ENCODE measurements around the gene SCGB2A2.

The SCGB2A2 gene

GRCh38 chr11:62269654-62270278 is at the start of gene SCGB2A2:
SCGB2A2 (plus strand) TSS chr11:62270158; CDS start chr11:62270217, 59 bp downstream.
- no peak for DNase-seq

GRCh38 chr11:62221498-62221897 is 48.5 kb upstream of the SCGB2A2 start:
- DNase-seq, result no peak

GRCh38 chr11:62223095-62223494 is 46.9 kb upstream of the SCGB2A2 start:
- DNase-seq, result no peak

DNA sequence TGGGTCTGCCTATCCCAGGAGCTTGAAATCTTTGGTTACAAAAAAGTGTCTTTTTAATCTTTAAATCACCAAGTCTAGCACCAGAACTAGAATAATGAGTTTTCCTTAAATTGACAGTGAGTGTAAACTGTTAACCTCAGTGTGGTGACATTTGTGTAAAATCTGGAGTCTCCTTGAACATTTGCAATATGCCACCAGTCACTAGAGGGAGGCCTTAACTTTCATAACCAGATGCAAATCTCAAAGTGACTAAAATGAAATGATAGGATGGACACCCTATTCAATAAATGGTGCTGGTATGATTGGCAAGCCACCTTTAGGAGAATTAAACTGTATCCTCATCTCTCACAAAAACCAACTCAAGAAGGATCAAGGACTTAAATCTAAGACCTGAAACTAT is 36.2 kb upstream of the SCGB2A2 start:
- DNase-seq, result no peak

DNA sequence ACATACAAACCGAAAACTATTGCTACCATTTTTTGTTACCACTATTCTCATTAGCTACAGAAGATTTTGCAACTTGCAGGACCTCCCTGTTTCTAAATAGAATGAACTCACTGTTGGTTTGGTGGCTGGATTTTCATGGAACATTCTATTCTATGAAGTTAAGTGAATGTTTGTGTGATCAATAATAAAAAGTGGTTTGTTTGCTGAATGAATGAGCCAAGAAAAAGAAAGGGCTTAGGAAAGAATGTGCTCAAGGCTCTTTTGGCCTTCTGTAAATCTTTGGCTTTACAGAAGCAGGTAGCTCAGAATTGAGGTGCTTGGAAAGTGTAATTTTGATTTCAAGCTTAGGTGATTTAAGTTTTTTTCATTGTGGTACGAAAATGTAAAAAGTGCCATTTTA is 33.8 kb upstream of the SCGB2A2 start:
- DNase-seq, result no peak

DNA sequence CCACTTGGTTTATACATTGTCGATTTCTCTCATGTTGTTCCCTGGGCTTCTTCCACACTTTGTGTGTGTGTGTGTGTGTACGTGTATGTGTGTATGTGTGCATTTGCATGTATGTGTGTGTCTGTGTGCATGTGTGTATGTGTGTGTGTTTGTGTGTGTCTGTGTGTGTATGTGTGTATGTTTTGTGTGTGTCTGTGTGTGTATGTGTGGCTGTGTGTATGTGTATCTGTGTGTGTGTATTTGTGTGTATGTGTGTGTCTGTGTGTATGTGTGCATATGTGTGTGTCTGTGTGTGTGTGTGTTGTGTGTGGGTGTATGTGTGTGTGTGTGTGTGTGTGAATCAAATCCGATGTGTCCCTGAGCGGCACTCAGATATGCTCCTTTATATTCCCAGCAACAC is 32.5 kb upstream of the SCGB2A2 start:
- DNase-seq, result no peak

DNA sequence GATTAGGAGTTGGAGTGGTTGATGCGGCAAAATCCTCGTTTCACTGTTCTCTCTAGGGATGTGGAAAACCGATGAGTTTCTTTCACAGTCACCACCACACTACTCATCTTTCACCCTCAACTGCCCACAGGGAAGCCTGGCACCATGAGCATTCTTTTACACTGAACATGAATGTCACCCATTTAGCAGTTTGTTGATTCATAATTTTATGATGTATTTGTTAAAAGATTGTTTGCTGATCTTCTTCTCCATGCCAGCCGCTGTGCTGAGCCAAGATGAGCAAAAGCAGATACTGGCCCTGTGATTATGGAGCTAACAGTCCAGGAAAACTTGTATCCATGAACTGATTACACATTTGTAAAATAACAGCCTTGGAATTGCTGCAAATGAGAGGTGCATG is 31.8 kb upstream of the SCGB2A2 start:
- no peak for DNase-seq

DNA sequence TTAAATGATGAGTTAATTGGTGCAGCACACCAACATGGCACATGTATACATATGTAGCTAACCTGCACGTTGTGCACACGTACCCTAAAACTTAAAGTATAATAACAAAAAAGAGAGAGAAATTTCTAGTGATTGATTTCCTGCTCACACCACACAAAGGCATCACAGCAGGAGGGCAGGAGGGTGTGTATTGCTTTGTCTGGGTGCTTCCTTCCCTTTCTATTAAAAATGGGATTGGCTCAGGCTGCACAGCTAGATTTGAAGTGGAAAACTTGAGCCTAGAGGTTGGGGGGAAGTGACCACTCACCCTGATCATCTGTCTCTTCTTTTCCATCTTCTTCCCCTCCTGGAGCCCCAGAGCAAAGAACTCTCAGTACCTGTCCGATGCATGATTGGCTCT is 28.9 kb upstream of the SCGB2A2 start:
- DNase-seq, result no peak

GRCh38 chr11:62242021-62242420 is 27.9 kb upstream of the SCGB2A2 start, which contains the start of gene SCGB1D2:
SCGB1D2 (plus strand) TSS chr11:62242239; CDS start chr11:62242308, 69 bp downstream.
- DNase-seq, result no peak

DNA sequence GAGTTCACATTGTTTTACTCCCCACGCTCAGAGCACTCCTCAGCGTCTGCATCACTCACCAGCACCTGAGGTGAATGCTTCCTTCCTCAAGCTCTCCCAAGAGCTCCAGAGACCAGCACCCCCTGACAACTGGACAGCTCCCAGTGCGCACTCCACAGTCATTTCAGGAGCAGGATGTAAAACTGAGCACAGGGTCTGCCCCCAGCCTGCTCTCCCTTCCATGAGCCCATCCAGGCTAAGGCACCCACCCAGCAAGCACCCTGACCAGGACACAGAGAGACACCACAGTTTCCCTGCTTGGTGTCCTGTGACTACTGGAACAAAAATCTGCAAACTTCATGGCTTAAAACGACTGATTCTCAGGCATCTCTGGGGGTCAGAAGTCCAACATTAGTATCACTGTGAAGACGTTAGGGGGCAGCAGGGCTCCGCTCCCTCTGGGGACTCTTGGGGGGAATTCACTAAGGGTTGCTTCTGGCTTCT is 24.6 kb upstream of the SCGB2A2 start:
- DNase-seq, result no peak

- DNase-seq, result no peak
These were observed 18.3 kb upstream of the SCGB2A2 start for GRCh38 chr11:62251698-62252097.

DNA sequence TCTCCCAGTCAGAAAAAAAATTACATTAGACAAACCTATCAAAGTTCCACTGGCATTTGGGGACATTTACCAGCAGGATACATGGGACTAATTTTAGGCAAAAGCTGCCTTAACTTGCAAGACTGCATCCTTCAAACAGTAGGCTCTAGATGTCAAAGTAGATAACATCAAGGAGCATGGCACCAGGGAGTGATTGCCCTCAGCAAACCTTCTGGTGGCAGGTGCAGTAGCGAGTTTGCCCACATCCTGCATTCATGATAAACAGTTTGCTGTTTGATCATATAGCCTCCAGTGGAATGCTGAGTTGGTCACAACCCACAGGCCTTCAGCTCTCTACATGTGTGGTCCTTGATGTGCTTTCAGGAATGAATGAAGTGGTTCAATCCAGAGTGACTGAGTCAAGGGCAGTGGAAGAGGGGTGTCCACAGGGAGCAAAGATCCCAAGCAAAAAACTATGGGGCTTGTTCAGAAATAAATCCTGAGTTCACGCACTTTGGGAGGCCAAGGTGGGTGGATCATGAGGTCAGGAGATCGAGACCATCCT is 15.9 kb upstream of the SCGB2A2 start:
- no peak for DNase-seq

GRCh38 chr11:62256281-62256680 is 13.7 kb upstream of the SCGB2A2 start:
- no peak for DNase-seq

GRCh38 chr11:62260261-62260953 is 9.6 kb upstream of the SCGB2A2 start:
- DNase-seq, result no peak

GRCh38 chr11:62264004-62264403 is 6.0 kb upstream of the SCGB2A2 start:
- no peak for DNase-seq

DNA sequence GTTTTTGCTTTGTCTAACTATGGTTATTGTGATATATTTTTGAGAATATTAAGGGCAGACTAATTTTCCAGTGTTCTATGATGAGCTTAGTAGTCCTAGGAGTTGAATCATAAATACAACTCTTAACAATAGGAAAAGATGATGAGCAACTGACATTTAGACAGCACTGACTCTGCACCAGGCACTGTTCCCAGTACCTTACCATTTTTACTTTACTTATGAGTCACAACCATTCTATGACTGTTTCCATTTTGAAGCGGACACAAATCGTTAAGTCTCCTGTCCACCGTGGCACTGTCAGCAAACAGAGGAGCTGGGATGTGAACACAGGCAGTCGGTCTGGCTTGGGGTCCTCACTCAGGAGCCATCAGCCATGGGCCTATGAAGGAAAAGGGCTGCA is 3.4 kb upstream of the SCGB2A2 start:
- DNase-seq, result no peak

GRCh38 chr11:62267050-62267449 is 2.9 kb upstream of the SCGB2A2 start:
- no peak for DNase-seq

DNA sequence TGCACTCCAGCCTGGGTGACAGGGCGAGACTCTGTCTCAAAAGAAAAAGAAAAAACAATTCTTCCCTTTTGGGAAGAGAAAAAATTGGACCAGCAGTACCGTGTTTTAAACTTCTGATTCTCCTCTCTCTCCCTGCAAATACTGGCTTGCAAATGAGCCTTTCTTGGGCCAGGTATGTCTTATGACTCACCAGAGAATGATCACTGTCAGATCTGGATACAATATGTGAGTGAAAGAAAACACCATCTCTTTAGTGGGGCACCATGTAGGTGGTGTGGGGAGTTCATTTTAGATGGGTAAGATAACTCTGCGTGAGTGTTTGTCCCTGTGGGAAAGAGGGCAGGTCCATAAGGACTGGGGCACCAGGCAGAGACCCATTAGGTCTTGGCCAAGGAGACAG is 2.4 kb upstream of the SCGB2A2 start:
- no peak for DNase-seq

- no peak for DNase-seq
These were observed 3.3 kb downstream of the SCGB2A2 start for GRCh38 chr11:62273284-62273683.

DNA sequence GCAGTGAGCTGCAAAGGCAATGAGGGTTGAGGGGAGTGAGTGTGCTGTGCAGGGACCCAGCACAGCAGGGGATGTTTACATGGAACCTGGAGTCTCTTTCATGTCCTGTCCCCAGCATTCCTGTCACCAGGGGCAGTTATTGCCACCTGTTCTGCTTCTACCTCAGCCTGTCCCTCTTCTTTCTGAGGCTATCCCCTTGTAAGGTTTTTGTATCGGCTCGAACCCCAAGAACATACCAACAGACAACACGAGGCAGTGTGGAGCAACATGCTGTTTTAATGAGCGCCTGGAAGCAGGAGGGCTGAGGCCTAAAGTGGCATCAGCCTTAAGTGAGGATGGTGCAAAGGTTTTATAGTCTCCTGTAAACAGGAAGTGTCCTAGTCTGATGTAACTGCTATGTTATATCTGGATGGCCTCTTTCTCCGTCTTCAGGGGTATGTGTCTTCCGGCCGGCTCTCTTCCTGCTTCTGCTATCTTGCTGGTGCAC is 3.9 kb downstream of the SCGB2A2 start:
- no peak for DNase-seq

GRCh38 chr11:62280452-62280851 is 10.5 kb downstream of the SCGB2A2 start:
- no peak for DNase-seq

- no peak for DNase-seq
These were observed 25.5 kb downstream of the SCGB2A2 start for GRCh38 chr11:62295504-62295903.

DNA sequence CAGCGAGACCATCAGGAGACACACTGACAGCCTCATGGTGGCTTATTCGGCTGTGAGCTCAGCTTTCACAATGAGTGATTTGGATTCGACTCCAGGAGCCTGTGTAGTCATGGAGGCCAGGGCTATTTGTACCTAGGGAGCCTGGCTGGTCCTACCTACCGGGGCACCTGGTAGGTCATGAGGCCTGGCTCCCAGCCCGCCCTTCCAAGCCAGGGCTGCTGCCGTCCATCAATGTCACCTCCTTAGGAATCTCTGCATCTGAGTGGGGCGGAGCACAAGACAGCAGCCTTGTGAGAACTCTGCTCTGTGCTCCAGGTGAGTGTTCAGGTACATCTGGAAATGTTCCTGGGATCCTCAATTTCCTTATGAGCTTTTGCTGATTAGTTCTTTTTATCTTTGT is 29.0 kb downstream of the SCGB2A2 start, which contains the start of gene SCGB1D4:
Gene SCGB1D4, minus strand, starts transcription at position 101 of the 400 bp plus-strand sequence. Its CDS starts 65 bp downstream, at position 36.
- DNase-seq, result no peak

GRCh38 chr11:62306227-62306626 is 36.3 kb downstream of the SCGB2A2 start:
- no peak for DNase-seq
